Measurements from ENCODE around the gene NRXN3.

DNA sequence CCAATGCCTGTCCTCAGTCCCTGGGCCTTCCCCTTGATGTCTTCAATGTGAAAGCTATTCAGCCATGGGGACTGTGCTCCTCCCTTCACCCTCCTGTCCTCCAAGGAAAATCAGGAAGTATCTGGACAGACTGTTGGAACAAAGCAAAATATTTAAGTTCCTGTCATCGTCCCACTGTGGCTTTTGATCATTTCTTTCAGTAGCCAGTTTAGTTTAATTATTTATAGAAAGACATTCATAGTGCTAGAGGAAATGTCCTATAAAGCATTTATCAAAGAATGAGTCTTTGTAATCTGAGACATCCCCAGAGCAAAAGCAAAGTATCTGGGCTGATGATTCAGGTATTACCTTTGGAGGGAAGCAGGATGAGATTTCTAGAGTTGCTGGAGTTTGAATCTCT is 254.1 kb downstream of the NRXN3 start:
- TF ChIP-seq, protein P1, sequence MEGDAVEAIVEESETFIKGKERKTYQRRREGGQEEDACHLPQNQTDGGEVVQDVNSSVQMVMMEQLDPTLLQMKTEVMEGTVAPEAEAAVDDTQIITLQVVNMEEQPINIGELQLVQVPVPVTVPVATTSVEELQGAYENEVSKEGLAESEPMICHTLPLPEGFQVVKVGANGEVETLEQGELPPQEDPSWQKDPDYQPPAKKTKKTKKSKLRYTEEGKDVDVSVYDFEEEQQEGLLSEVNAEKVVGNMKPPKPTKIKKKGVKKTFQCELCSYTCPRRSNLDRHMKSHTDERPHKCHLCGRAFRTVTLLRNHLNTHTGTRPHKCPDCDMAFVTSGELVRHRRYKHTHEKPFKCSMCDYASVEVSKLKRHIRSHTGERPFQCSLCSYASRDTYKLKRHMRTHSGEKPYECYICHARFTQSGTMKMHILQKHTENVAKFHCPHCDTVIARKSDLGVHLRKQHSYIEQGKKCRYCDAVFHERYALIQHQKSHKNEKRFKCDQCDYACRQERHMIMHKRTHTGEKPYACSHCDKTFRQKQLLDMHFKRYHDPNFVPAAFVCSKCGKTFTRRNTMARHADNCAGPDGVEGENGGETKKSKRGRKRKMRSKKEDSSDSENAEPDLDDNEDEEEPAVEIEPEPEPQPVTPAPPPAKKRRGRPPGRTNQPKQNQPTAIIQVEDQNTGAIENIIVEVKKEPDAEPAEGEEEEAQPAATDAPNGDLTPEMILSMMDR (IDR thresholded peaks at IDR 0.05; ENCODE audit: insufficient read depth, low read length, poor library complexity, severe bottlenecking), result no peak
- TF ChIP-seq EZH2phosphoT487 (conservative IDR thresholded peaks at IDR 0.05; ENCODE audit: low read length), result no peak
